ENCODE results near the gene NUP93. TPM values are rescaled to one million over a fixed set of nuclear protein-coding genes. Genes with fewer than 3 reads are reported as not detected.

NUP93 gene
- total and polyA plus RNA-seq, 9 of the 15 experiments (the other 6 are each of a cell fraction or from before 2014, with no cell fraction given) = 92.0 to 162 (median 121) TPM

- POLR2A ChIA-PET = interaction anchor here (1.1 to 2.2 kb wide), 4 partner anchors 8 to 13 kb away, joined by 3 to 10 read pairs (median 4); no protein-coding TSS in a partner anchor
- Histone ChIP-seq H3K4me2 (ENCODE audit: insufficient read depth, low read length) (no peak overlapping the region), H3K9me3 (replicated peaks; ENCODE audit: control insufficient read depth, insufficient read depth, low read depth, low read length) (no peaks in the 10 kb centered on the region), H3K79me2 (ENCODE audit: control insufficient read depth, insufficient read depth, low read length) (peaks cover 27% of the 10 kb centered on the region), H4K20me1 (replicated peaks; ENCODE audit: control insufficient read depth, insufficient read depth, low read length) (no peaks in the 10 kb centered on the region; the same call in 1 of the 2 replicates), H3K4me3 (no peak overlapping the region), H3K4me1 (replicated peaks in 1 of 2; ENCODE audit: control insufficient read depth in 2 of 2, insufficient read depth in 2 of 2, low read length in 2 of 2) (no peaks in the 10 kb centered on the region), H3K9me1 (ENCODE audit: control insufficient read depth, insufficient read depth, low read length) (no peaks in the 10 kb centered on the region), H3K9ac (ENCODE audit: insufficient read depth in 1 of 2, low read depth in 2 of 2, low read length in 2 of 2) (no peak overlapping the region), H3K36me3 (ENCODE audit: control insufficient read depth, insufficient read depth, low read length) (peaks cover 7% of the 10 kb centered on the region), H3K27me3 (ENCODE audit: control insufficient read depth in 2 of 2, insufficient read depth in 2 of 2, low read length in 2 of 2) (no peaks in the 10 kb centered on the region), H2AFZ (ENCODE audit: low read depth, low read length) (no peak overlapping the region), H3K27ac (ENCODE audit: extremely low read depth, low read depth, low read length) (no peak overlapping the region)
- in situ Hi-C loops (cut with MboI) (no loop called here), intact Hi-C loops (cut with micrococcal nuclease) (no loop called here)
- no peak for FAIRE-seq
- no peak for ATAC-seq
- 88% methylated on average over 5 of the region's 5 CpGs for WGBS (ENCODE audit: insufficient coverage, low coverage, missing lambda C conversion rate)
- BruUV-seq (replicated peaks) = no TSS peak
- TF ChIP-seq TCF3 (CRISPR knock-in tag; IDR thresholded peaks at IDR 0.05) = no peak
- no peak for TF ChIP-seq RUNX1 (IDR thresholded peaks at IDR 0.05; ENCODE audit: low read depth)
- TF ChIP-seq DIDO1 (tag; IDR thresholded peaks at IDR 0.05; ENCODE audit: low read depth) = no peak
- no peak for TF ChIP-seq ESRRB (CRISPR knock-in tag; IDR thresholded peaks at IDR 0.05; ENCODE audit: borderline replicate concordance)
- TF ChIP-seq CAMTA2 (CRISPR knock-in tag; conservative IDR thresholded peaks at IDR 0.05) = no peak
- no peak for TF ChIP-seq IRF9 (tag; IDR thresholded peaks at IDR 0.05)
- TF ChIP-seq E4F1 (CRISPR knock-in tag; IDR thresholded peaks at IDR 0.05; ENCODE audit: borderline replicate concordance) = no peak
- no peak for TF ChIP-seq CGGBP1 (CRISPR knock-in tag; IDR thresholded peaks at IDR 0.05)
- TF ChIP-seq TFAP4 (CRISPR knock-in tag; IDR thresholded peaks at IDR 0.05; ENCODE audit: borderline replicate concordance) = no peak
- TF ChIP-seq SP1 (CRISPR knock-in tag; IDR thresholded peaks at IDR 0.05) = no peak
- TF ChIP-seq TEAD2 (tag; IDR thresholded peaks at IDR 0.05) = no peak
- no peak for TF ChIP-seq ATF1 (CRISPR knock-in tag; IDR thresholded peaks at IDR 0.05)
- no peak for TF ChIP-seq ATF1 (tag; IDR thresholded peaks at IDR 0.05)
- no peak for TF ChIP-seq NFIX (CRISPR knock-in tag; IDR thresholded peaks at IDR 0.05; ENCODE audit: low read depth)
- TF ChIP-seq SP2 (IDR thresholded peaks at IDR 0.05; ENCODE audit: extremely low read depth, low read depth, low read length, poor library complexity, severe bottlenecking) = no peak
- CTCF ChIA-PET (ENCODE audit: low intra/inter-chr PET ratio) = no interaction called here
- DNase-seq (ENCODE audit: extremely low read depth in 1 of 4, low spot score in 3 of 4) = no peak
Measured at GRCh38 chr16:56777482-56777881, 47.6 kb downstream of the NUP93 start.

Data from K562 (cell line).